Measurements from ENCODE around the gene WASHC1.
"Not testable (repeated sequence)": the region's sequence is repeated elsewhere in the genome, so short reads cannot be mapped to it uniquely, and the experiment has no call there.

The WASHC1 gene

GRCh38 chr9:29356-29755 is at the start of gene WASHC1:
Gene WASHC1, minus strand, starts transcription at chr9:29456. Its CDS starts 4,457 bp downstream, at chr9:24999.
- not testable (repeated sequence) for DNase-seq

GRCh38 chr9:78333-78732 is 49.1 kb upstream of the WASHC1 start:
- not testable (repeated sequence) for DNase-seq

GRCh38 chr9:76389-76788 is 47.1 kb upstream of the WASHC1 start:
- DNase-seq, result not testable (repeated sequence)

- DNase-seq, result not testable (repeated sequence)
These were observed 44.8 kb upstream of the WASHC1 start for GRCh38 chr9:73900-74525.

- DNase-seq, result not testable (repeated sequence)
These were observed 44.0 kb upstream of the WASHC1 start for GRCh38 chr9:73076-73899.

GRCh38 chr9:63031-63629 is 33.9 kb upstream of the WASHC1 start:
- peak; percentile 12 for DNase-seq

GRCh38 chr9:52678-53077 is 23.4 kb upstream of the WASHC1 start:
- DNase-seq, result not testable (repeated sequence)

GRCh38 chr9:48190-48842 is 19.1 kb upstream of the WASHC1 start:
- not testable (repeated sequence) for DNase-seq

GRCh38 chr9:46639-47271 is 17.5 kb upstream of the WASHC1 start:
- DNase-seq, result not testable (repeated sequence)

- not testable (repeated sequence) for DNase-seq
These were observed 16.9 kb upstream of the WASHC1 start for GRCh38 chr9:46164-46563.

GRCh38 chr9:45180-45878 is 16.1 kb upstream of the WASHC1 start:
- DNase-seq, result not testable (repeated sequence)

GRCh38 chr9:44416-44815 is 15.2 kb upstream of the WASHC1 start:
- not testable (repeated sequence) for DNase-seq

GRCh38 chr9:43636-44035 is 14.4 kb upstream of the WASHC1 start:
- not testable (repeated sequence) for DNase-seq

- not testable (repeated sequence) for DNase-seq
These were observed 13.9 kb upstream of the WASHC1 start for GRCh38 chr9:43116-43515.

- DNase-seq, result not testable (repeated sequence)
These were observed 12.6 kb upstream of the WASHC1 start for GRCh38 chr9:41819-42218.

- DNase-seq, result not testable (repeated sequence)
These were observed 12.0 kb upstream of the WASHC1 start for GRCh38 chr9:41261-41676.

GRCh38 chr9:32308-32707 is 3.1 kb upstream of the WASHC1 start:
- not testable (repeated sequence) for DNase-seq

- DNase-seq, result not testable (repeated sequence)
These were observed 481 bp downstream of the WASHC1 start for GRCh38 chr9:28775-29174.

- not testable (repeated sequence) for DNase-seq
These were observed 7.6 kb downstream of the WASHC1 start for GRCh38 chr9:21621-22020.

GRCh38 chr9:16875-17274 is 12.4 kb downstream of the WASHC1 start:
- not testable (repeated sequence) for DNase-seq

- not testable (repeated sequence) for DNase-seq
These were observed 15.0 kb downstream of the WASHC1 start for GRCh38 chr9:14129-14809.

Data from activated T-cell treated with anti-CD3 and anti-CD28 coated beads for 4 hours (primary cell).